AG09319 (cell line): ENCODE results near the gene MCF2L.
"Not testable (repeated sequence)": the region's sequence is repeated elsewhere in the genome, so short reads cannot be mapped to it uniquely, and the experiment has no call there.

Source experiments
- DNase-seq: peaks from one replicate; pipeline ENCODE4 v3.0.0-alpha.2; 2010; ENCODE audit warnings: low read depth; ENCODE audit errors: extremely low read depth
- CTCF ChIP-seq: IDR thresholded peaks from 2 replicates; pipeline ENCODE4 v1.5.1; 2011; ENCODE audit warnings: low read depth, mild to moderate bottlenecking, inconsistent platforms, low read length, moderate library complexity

Gene MCF2L

GRCh38 chr13:113076681-113077401 lies 107.8 kb downstream of the MCF2L start:
- no peak for TF ChIP-seq CTCF

GRCh38 chr13:113077566-113077952 lies 108.5 kb downstream of the MCF2L start:
- DNase-seq = no peak
- no peak for TF ChIP-seq CTCF

More at GRCh38 chr13:113076681-113077401, 107.8 kb downstream of the MCF2L start:
- no peak for DNase-seq

GRCh38 chr13:113077953-113078901 lies 109.2 kb downstream of the MCF2L start:
- TF ChIP-seq CTCF = no peak
- no peak for DNase-seq

- no peak for TF ChIP-seq CTCF
- no peak for DNase-seq
Observed at GRCh38 chr13:113078902-113079780, 110.1 kb downstream of the MCF2L start.

- DNase-seq = not testable (repeated sequence)
Observed at GRCh38 chr13:113079781-113080080, 110.7 kb downstream of the MCF2L start.

- no peak for DNase-seq
- no peak for TF ChIP-seq CTCF
Observed at GRCh38 chr13:113080361-113080831, 111.4 kb downstream of the MCF2L start.

GRCh38 chr13:113080901-113081521 lies 112.0 kb downstream of the MCF2L start:
- no peak for TF ChIP-seq CTCF
- DNase-seq = no peak
